Measurements from ENCODE around the gene ATP1A4. TPM values are rescaled to one million over a fixed set of nuclear protein-coding genes. Genes with fewer than 3 reads are reported as not detected.
"Not testable (repeated sequence)": the region's sequence is repeated elsewhere in the genome, so short reads cannot be mapped to it uniquely, and the experiment has no call there.

ATP1A4 gene
- under 1 TPM in 1 of 2 experiments, not detected in 1; 0.40 TPM for total RNA-seq

DNA sequence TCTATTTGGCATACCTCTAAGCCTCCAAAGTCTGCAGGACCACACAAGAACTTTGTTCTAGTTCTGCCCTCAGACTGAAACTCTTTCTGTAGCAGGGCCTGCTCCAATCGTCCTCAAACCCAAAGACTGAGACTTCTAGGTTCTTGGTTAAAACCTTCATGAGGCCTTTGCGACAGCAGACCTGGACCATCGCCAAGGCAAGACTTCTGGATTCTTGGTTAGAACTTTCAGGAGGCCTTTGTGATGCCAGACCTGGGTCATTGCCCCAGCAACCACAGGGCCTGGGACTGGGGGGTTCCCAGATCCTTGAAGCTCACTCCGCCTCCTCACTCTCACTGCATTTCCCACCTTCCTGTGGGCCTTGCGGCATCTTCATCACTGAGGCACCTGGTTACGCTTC lies at the start of gene ATP1A4:
Gene ATP1A4, plus strand, starts transcription at position 301 of the 400 bp plus-strand sequence. CDS start 438 bp downstream, outside the sequence.
- Mint-ChIP-seq H3K27ac (no peak within 1 kb of the TSS), H3K4me1 (no peaks in the 10 kb centered on the region), H3K36me3 (no peaks in the 10 kb centered on the region), H3K9me3 (ENCODE audit: low read depth) (no peaks in the 10 kb centered on the region), H3K27me3 (peaks cover 24% of the 10 kb centered on the region), H3K4me3 (no peak within 1 kb of the TSS)
- ATAC-seq (no peak), DNase-seq (no peak)
- CTCF ChIA-PET: no interaction called here

DNA sequence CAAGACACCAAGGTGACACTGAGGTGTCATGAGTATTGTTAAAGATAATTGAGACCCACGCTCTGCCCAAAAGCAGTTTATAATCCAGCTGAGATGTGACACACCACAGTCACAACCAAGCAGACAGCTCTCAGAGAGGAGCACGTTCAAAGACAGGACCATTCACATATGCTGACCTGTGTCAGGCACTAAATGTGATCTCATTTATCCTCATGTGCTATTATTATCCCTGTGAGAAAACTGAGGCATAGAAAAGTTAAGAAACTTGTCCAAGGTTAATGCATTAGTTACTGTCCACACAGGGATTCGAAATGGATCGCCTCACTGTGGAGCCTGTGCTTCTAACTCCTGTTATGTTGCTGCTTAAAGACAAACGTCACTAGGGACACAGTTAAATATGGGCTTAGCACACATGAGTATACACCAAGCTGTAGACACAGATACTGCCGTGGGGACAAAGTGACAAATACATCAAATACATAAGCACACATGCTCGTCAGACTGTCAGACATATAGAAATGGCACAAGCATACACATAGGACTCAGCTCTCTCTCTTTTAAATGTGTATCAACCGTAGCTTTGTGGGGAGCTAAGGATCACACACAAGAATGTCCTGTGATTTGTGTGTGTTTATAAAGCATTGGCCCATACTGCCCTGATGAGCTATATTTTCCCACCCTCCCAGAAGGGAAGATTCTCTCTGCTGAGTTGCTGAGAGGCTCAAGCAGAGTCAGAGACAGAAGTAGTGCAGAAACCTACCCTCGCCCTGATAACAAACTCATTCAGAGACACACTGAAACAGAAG lies 49.5 kb upstream of the ATP1A4 start:
- H3K9me3 Mint-ChIP-seq (ENCODE audit: low read depth): no peaks in the 10 kb centered on the region
- H3K4me3 Mint-ChIP-seq: no peak overlapping the region
- no peak for ATAC-seq
- H3K4me1 Mint-ChIP-seq: peaks cover 29% of the 10 kb centered on the region
- no peak overlapping the region for H3K27ac Mint-ChIP-seq
- no peak for DNase-seq
- H3K27me3 Mint-ChIP-seq: no peaks in the 10 kb centered on the region
- no peaks in the 10 kb centered on the region for H3K36me3 Mint-ChIP-seq
- CTCF ChIA-PET: interaction anchor here (0.6 to 6.7 kb wide), 23 partner anchors 9 to 277 kb away, joined by 3 to 66 read pairs (median 5); partner anchors contain the start of genes DCAF8, KCNJ9 and PEX19

DNA sequence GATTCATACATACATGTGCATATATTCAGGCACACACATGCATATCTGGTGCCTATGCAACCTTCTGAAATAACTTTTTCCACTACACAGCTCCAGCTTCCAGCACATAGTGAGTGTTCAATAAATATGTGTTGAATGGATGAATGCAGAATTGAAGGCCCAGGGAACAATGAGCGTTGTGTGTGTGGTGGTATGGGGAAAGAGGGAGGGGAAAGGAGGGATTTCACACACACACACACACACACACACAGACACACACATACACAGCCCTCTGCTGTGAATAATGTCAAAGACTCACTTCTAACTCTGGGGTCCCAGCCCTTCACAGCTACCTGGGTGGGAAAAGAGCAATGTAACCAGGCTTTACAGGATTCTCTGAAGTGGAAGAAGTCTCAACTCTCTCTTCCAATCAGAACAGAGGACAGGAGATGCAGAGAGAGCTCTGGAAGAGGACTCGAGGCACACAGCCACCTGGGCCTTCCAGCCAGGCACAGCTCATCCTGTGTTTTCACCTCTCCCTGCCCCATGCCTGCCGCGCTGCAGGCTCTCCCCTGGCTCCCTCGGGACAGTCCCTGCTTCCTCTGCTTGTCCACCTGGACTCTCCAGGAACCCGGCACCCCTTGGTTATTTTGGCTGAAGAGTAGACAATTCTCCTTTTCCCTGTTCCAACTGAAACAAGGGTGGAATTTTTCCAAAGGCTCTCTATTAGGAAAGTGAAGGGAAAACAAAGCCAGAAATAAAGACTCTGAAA lies 47.6 kb upstream of the ATP1A4 start:
- no peaks in the 10 kb centered on the region for H3K36me3 Mint-ChIP-seq
- ATAC-seq (no peak), DNase-seq (no peak)
- no peaks in the 10 kb centered on the region for H3K27me3 Mint-ChIP-seq
- H3K9me3 Mint-ChIP-seq (ENCODE audit: low read depth): no peaks in the 10 kb centered on the region
- H3K4me1 Mint-ChIP-seq: peaks cover 19% of the 10 kb centered on the region
- CTCF ChIA-PET: interaction anchor here (0.6 to 6.7 kb wide), 8 partner anchors 18 to 273 kb away, joined by 3 to 66 read pairs (median 22); no protein-coding TSS in a partner anchor
- H3K4me3 Mint-ChIP-seq: no peak overlapping the region
- H3K27ac Mint-ChIP-seq: no peak overlapping the region

DNA sequence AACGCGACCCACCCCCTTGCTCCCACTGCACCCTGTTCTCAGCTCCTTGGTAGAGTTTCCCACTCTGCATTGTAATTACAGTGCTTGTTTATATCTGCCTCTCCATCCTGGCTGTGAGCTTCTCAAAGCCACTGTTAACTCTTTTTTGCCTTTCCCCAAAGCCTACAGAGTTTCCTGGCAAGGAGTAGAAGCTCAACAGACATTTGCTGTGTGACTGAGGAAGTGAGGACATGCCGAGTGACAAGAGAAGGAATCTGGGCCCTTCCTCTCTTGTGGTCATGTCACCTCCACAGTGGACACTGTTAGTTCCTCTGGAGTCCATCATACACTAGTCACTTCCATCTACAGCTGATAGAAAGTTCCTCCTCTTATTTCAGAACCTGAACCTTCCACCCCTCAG lies 46.9 kb upstream of the ATP1A4 start:
- Mint-ChIP-seq H3K27ac (no peak overlapping the region), H3K36me3 (no peaks in the 10 kb centered on the region), H3K27me3 (no peaks in the 10 kb centered on the region), H3K4me3 (no peak overlapping the region), H3K9me3 (ENCODE audit: low read depth) (no peaks in the 10 kb centered on the region), H3K4me1 (peaks cover 18% of the 10 kb centered on the region)
- DNase-seq: no peak
- ATAC-seq: no peak
- CTCF ChIA-PET: interaction anchor here (0.6 to 6.7 kb wide), 7 partner anchors 19 to 272 kb away, joined by 3 to 66 read pairs (median 8); no protein-coding TSS in a partner anchor

DNA sequence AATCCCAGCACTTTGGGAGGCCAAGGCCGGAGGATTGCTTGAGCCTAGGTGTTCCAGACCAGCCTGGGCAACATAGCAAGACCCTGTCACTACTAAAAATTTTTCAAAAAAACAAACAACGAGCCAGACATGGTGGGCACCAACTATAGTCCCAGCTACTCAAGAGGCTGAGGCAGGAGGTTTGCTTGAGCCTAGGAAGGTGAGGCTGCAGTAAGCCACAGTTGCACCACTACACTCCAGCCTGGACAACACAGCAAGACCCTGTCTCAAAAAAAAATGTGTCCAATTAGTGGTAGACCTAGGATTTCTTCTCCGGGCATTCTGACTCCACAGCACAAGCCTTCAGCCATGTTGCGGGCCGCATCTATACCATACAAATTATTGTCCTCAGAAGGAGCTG lies 46.2 kb upstream of the ATP1A4 start:
- no peaks in the 10 kb centered on the region for H3K36me3 Mint-ChIP-seq
- H3K4me1 Mint-ChIP-seq: peaks cover 14% of the 10 kb centered on the region
- DNase-seq (no peak), ATAC-seq (no peak)
- H3K9me3 Mint-ChIP-seq (ENCODE audit: low read depth): no peaks in the 10 kb centered on the region
- H3K27me3 Mint-ChIP-seq: no peaks in the 10 kb centered on the region
- no peak overlapping the region for H3K4me3 Mint-ChIP-seq
- CTCF ChIA-PET: interaction anchor here (0.7 to 6.7 kb wide), 7 partner anchors 20 to 272 kb away, joined by 3 to 66 read pairs (median 8); no protein-coding TSS in a partner anchor
- no peak overlapping the region for H3K27ac Mint-ChIP-seq

DNA sequence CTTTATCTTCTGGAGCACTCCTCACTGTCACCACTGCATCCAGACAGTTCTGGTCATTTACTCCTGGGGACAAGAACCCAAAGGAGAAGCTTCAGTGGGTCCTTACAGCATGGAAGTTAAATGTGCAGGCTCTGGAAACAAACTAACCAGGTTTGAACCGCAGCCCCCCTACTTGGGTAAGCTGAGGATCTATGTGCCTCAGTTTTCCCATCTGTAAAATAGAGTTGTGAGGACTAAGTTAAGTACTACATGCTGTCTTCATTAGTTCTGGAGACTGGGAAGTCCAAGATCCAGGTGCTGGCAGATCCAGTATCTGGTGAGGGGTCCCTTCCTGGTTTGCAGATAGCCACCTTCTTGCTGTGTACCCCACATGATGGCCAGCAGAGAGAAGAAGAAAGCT lies 43.9 kb upstream of the ATP1A4 start:
- H3K27ac Mint-ChIP-seq: no peak overlapping the region
- no peaks in the 10 kb centered on the region for H3K27me3 Mint-ChIP-seq
- H3K36me3 Mint-ChIP-seq: no peaks in the 10 kb centered on the region

DNA sequence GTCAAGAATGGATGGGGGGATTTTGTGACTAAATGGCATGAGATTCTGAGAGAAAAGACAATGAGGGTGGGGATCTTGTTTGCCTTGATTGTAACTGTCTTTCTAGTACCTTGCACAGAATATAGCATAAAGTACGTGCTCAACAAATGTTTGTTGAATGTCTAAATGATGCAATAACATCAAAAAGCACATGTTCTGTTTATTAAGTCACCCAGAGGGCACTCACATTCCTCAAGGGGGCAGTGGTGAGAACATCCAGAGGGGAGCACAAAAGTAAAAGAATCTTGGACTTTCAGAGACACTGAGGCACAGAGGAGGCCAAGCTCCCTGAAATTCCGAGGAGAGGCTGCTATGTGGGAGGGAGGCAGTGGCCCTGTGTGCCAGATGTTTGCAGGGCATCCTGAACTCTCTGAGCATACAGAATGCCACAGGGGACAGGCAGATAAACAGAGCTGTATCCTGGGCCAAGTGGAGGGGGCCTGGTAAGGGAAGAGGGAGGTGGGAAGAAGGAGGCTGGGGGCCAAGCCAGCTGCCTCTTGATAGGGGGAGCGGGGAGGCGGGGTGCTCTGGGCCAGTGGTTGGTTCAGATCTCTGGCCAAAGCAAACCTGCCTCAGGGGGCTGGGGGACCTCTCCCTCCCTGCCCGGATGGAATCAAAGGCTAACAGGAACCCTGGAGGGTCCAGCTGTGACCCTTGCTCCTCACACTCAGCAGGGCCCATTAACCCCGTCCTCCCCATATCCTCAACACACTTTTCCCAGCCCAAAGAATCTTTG lies 42.3 kb upstream of the ATP1A4 start:
- ATAC-seq: peak; percentile 42
- no peaks in the 10 kb centered on the region for H3K9me3 Mint-ChIP-seq (ENCODE audit: low read depth)

More for the DNA sequence above, 43.9 kb upstream of the ATP1A4 start:
- DNase-seq (no peak), ATAC-seq (no peak)
- CTCF ChIA-PET: interaction anchor here (0.9 to 2.2 kb wide), 5 partner anchors 10 to 269 kb away, joined by 3 to 11 read pairs (median 6); no protein-coding TSS in a partner anchor
- Mint-ChIP-seq H3K4me3 (no peak overlapping the region), H3K4me1 (peaks cover 10% of the 10 kb centered on the region), H3K9me3 (ENCODE audit: low read depth) (no peaks in the 10 kb centered on the region)

DNA sequence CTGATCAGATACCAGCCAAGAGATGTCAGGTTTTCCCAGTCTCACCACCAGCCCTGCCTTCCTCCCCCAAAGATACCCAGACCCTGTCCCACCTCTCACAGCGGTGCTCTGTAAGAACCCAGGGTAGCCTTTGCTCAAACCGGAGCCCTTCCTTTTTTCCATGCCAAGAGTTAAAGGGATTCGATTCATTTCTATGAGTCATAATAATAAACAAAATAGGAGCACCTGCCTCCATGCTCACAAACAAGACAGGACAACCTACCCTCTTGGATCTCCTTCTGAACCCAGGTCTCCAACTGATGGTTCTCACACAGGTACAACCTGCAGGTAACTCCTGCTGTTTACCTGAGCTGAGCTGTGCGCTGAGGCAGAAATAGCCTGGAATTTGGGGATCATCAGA lies 41.7 kb upstream of the ATP1A4 start:
- CTCF ChIA-PET: interaction anchor here (1.2 to 2.2 kb wide), 3 partner anchors 8 to 182 kb away, joined by 3 to 11 read pairs (median 6); no protein-coding TSS in a partner anchor
- ATAC-seq: no peak
- DNase-seq: no peak
- no peaks in the 10 kb centered on the region for H3K36me3 Mint-ChIP-seq
- H3K27ac Mint-ChIP-seq: no peak overlapping the region
- no peak overlapping the region for H3K4me3 Mint-ChIP-seq
- H3K27me3 Mint-ChIP-seq: peaks cover 2% of the 10 kb centered on the region
- no peaks in the 10 kb centered on the region for H3K9me3 Mint-ChIP-seq (ENCODE audit: low read depth)
- peaks cover 3% of the 10 kb centered on the region for H3K4me1 Mint-ChIP-seq

More for the DNA sequence above, 42.3 kb upstream of the ATP1A4 start:
- Mint-ChIP-seq H3K36me3 (no peaks in the 10 kb centered on the region), H3K27me3 (no peaks in the 10 kb centered on the region), H3K4me3 (no peak overlapping the region), H3K4me1 (peaks cover 3% of the 10 kb centered on the region), H3K27ac (peak overlapping the region; percentile 20)
- DNase-seq: peak; percentile 63
- CTCF ChIA-PET: interaction anchor here (1.0 to 2.2 kb wide), 9 partner anchors 8 to 183 kb away, joined by 3 to 11 read pairs (median 6); partner anchors contain the start of gene IGSF8

DNA sequence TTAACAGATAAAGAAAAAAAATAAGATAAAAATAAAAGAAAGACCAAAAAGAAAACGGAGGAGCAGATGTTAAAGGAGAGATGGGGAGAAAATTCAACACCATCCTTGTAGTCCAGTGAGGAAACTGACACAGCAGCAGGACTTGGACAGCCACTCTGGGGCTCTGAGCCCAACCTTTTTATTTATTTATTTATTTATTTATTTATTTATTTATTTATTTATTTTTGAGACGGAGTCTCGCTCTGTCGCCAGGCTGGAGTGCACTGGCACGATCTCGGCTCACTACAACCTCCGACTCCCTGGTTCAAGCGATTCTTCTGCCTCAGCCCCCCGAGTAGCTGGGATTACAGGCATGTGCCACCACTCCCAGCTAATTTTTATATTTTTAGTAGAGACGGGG lies 39.9 kb upstream of the ATP1A4 start:
- ATAC-seq; H3K36me3 Mint-ChIP-seq; H3K27ac Mint-ChIP-seq; H3K4me3 Mint-ChIP-seq; H3K27me3 Mint-ChIP-seq; CTCF ChIA-PET; H3K4me1 Mint-ChIP-seq; DNase-seq; H3K9me3 Mint-ChIP-seq (ENCODE audit: low read depth): not testable (repeated sequence)

DNA sequence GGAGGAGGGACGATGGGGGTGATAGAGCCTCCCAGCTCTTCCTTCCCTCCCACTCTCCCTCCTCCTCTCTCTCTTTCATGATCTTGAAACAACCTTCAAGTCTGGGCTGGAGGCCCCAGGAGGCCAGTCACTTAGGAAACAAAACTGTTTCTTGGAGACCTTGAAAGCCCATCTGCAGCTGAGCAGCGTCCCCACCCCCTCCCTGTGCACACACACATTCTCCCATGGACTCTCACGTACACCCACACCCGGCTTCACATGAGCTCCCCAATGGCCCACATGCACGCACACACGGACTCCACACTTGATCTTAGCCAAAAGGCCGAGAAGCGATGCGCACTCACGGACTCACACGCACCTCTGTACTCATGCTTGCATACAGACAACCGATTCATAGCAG lies 39.0 kb upstream of the ATP1A4 start:
- no peak for DNase-seq
- no peak for ATAC-seq
- Mint-ChIP-seq H3K36me3 (no peaks in the 10 kb centered on the region), H3K27me3 (peaks cover 12% of the 10 kb centered on the region), H3K9me3 (ENCODE audit: low read depth) (no peaks in the 10 kb centered on the region), H3K27ac (no peak overlapping the region), H3K4me3 (no peak overlapping the region), H3K4me1 (peaks cover 3% of the 10 kb centered on the region)
- CTCF ChIA-PET: interaction anchor here (1.0 to 1.3 kb wide), 2 partner anchors 11 to 179 kb away, joined by 3 read pairs; no protein-coding TSS in a partner anchor

DNA sequence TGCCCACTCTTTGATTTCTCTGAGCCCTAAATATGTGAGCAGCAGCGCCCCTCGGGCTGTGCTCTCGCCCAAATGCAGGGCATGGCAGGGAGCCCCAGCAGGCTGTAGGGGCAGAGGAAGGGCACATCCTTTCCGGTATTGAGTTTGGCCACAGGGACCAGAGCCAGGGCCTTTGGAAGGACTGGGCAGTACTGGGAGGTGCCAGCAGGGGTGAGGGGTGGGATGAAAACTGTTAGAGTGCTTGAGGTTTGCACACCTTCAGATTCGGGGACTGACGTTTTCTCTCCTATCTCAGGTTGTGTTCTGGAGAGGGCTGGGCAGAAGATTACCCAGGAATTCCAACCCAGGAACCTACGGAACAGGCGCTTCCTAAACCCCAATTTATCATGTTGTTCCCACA lies 38.0 kb upstream of the ATP1A4 start:
- Mint-ChIP-seq H3K4me3 (no peak overlapping the region), H3K9me3 (ENCODE audit: low read depth) (no peaks in the 10 kb centered on the region), H3K27me3 (peaks cover 18% of the 10 kb centered on the region), H3K36me3 (no peaks in the 10 kb centered on the region), H3K4me1 (peaks cover 3% of the 10 kb centered on the region), H3K27ac (no peak overlapping the region)
- ATAC-seq (no peak), DNase-seq (no peak)
- CTCF ChIA-PET: no interaction called here

DNA sequence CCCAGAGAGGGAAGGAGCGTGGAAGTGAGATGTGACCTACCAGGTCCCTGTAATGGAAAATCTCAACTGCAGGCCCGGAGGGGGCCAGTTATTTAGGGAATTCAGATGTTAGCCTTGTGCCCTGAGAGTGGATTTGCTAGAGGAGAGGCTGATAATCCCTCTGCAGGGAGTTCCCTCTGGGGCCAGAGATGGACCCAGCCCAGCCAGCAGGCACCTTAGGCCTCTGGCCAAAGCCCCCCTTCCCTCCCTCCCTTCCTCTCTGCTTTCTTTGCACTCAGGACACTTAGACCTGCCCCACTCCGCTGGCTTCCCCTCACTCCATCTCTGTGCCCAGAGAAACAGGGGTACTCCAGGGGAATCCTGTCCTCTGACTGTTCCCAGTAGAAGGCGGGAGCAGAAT lies 37.3 kb upstream of the ATP1A4 start:
- no peaks in the 10 kb centered on the region for H3K36me3 Mint-ChIP-seq
- ATAC-seq (no peak), DNase-seq (no peak)
- no peak overlapping the region for H3K27ac Mint-ChIP-seq
- peaks cover 18% of the 10 kb centered on the region for H3K27me3 Mint-ChIP-seq
- H3K4me3 Mint-ChIP-seq: no peak overlapping the region
- CTCF ChIA-PET: no interaction called here
- no peaks in the 10 kb centered on the region for H3K4me1 Mint-ChIP-seq
- no peaks in the 10 kb centered on the region for H3K9me3 Mint-ChIP-seq (ENCODE audit: low read depth)
